GM12891 (cell line): ENCODE measurements around the gene RAB15.

Source experiments
- PAX5 ChIP-seq: IDR thresholded peaks from 2 replicates; pipeline ENCODE4 v1.6.1; 2011; ENCODE audit warnings: low read length, moderate library complexity, mild to moderate bottlenecking; ENCODE audit not compliant: insufficient read depth, severe bottlenecking
- POLR2A ChIP-seq: IDR thresholded peaks from 2 replicates; pipeline ENCODE4 v1.6.1; 2011; ENCODE audit warnings: low read depth, low read length, control low read depth
- POLR2AphosphoS5 ChIP-seq: IDR thresholded peaks from 2 replicates; pipeline ENCODE4 v1.6.1; 2011; ENCODE audit warnings: low read depth, low read length, control low read depth
- TAF1 ChIP-seq: IDR thresholded peaks from 2 replicates; pipeline ENCODE4 v1.6.1; 2011; ENCODE audit warnings: low read depth, low read length, control low read depth

DNA sequence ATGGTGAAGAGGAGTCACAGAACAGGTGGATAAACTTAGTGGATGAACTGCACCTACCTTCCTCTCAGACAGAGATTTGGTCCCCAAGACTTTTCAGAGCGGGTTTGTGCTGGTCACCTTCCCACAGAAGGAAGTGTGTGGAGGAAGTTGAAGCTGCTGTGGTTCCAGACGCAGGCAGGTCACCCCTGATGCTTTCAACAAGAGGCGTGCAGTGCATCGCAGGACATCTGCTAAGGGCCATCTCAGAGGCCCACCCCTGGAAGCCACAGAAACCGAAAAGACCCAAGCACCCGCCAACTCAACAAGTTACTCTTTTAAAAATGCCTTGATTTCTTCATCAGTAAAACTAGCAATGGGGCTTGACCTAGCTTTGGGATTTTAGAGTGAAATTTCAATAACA is 28.6 kb downstream of the RAB15 start:
- TF ChIP-seq POLR2A (no peak), POLR2AphosphoS5 (no peak), PAX5 (no peak), TAF1 (no peak)
